ENCODE results near the gene EPB41L5.

The EPB41L5 gene

DNA sequence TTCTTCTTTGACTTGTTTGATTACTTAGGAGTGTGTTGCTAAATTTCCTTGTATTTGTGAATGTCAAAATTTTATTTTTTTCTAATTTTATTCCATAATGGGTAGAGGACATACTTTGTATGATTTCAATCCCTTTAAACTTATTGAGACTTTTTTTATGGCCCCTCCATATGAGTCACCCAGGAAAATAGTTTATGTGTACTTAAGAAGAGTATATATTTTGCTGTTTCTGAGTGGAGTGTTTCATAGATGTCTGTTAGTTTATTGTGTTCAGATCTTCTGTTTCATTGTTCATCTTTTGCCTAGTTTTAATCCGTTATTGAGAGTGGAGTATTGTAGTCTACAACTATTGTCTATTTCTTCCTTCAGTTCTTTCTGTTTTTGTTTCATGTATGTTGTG lies 81.9 kb downstream of the EPB41L5 start:
- Mint-ChIP-seq H3K27me3 (ENCODE audit: low read depth) (no peaks in the 10 kb centered on the region), H3K36me3 (ENCODE audit: low read depth) (peaks cover 70% of the 10 kb centered on the region), H3K4me1 (no peaks in the 10 kb centered on the region), H3K9me3 (no peaks in the 10 kb centered on the region), H3K4me3 (no peak overlapping the region), H3K27ac (no peak overlapping the region)
- TF ChIP-seq, protein P1, sequence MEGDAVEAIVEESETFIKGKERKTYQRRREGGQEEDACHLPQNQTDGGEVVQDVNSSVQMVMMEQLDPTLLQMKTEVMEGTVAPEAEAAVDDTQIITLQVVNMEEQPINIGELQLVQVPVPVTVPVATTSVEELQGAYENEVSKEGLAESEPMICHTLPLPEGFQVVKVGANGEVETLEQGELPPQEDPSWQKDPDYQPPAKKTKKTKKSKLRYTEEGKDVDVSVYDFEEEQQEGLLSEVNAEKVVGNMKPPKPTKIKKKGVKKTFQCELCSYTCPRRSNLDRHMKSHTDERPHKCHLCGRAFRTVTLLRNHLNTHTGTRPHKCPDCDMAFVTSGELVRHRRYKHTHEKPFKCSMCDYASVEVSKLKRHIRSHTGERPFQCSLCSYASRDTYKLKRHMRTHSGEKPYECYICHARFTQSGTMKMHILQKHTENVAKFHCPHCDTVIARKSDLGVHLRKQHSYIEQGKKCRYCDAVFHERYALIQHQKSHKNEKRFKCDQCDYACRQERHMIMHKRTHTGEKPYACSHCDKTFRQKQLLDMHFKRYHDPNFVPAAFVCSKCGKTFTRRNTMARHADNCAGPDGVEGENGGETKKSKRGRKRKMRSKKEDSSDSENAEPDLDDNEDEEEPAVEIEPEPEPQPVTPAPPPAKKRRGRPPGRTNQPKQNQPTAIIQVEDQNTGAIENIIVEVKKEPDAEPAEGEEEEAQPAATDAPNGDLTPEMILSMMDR (IDR thresholded peaks at IDR 0.05; ENCODE audit: unreplicated experiment in 3 of 3): no peak

DNA sequence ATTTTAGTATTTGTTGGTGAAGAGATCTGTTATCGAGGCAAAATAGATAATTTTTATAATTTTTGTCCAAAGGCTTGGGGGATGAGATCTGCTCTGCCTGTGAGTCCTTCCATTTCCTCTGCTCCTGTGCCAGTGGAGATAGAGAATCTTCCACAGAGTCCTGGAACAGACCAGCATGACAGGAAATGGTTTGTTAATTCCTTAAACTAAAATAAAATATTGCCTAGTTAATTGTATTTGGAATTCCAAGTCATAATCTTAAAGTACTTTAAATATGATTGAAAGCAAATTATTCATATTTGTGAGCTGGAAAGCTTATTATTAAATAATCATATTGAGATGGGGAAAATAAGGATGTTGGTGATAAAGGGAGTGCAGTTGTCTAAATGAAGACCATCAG lies 87.8 kb downstream of the EPB41L5 start:
- Mint-ChIP-seq H3K4me3 (no peak overlapping the region), H3K4me1 (no peaks in the 10 kb centered on the region), H3K36me3 (ENCODE audit: low read depth) (peaks cover 57% of the 10 kb centered on the region), H3K9me3 (no peaks in the 10 kb centered on the region), H3K27me3 (ENCODE audit: low read depth) (no peaks in the 10 kb centered on the region), H3K27ac (no peak overlapping the region)
- TF ChIP-seq, protein P1 (IDR thresholded peaks at IDR 0.05; ENCODE audit: unreplicated experiment in 3 of 3): no peak

DNA sequence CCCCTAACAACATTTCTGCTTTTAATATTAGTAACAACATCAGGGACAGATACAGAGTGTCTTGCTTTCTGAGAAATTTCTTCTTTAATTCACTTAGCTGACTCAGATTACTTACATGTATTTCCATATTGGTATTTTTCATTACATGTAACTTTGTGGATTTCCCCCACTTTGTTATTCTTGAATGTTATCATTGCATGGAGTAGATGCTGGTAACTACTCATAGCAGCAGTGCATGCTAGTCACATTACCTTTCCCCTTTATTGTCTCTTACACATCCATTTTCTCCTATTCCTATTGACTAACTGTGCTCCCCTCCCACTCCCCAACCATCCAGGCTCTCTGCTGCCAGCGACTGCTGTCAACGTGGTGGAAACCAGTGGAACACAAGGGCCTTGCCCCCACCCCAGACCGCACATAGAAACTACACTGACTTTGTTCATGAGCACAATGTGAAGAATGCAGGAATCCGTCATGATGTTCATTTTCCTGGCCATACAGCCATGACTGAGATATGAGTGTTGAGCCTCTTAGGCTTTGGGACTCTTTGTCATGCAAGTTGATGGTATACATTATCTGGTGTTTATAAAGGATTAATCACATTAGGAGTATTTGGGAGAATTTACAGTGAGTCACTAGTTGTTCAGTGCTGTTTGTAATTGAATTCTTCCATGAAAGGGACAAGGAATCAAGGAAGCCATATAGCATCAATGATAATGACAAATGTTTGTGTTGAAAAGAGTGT lies 91.0 kb downstream of the EPB41L5 start:
- Mint-ChIP-seq H3K27me3 (ENCODE audit: low read depth) (no peaks in the 10 kb centered on the region), H3K9me3 (no peaks in the 10 kb centered on the region), H3K36me3 (ENCODE audit: low read depth) (peaks cover 53% of the 10 kb centered on the region), H3K27ac (no peak overlapping the region), H3K4me3 (no peak overlapping the region), H3K4me1 (peaks cover 6% of the 10 kb centered on the region)
- TF ChIP-seq, protein P1 (IDR thresholded peaks at IDR 0.05; ENCODE audit: unreplicated experiment in 3 of 3): no peak

DNA sequence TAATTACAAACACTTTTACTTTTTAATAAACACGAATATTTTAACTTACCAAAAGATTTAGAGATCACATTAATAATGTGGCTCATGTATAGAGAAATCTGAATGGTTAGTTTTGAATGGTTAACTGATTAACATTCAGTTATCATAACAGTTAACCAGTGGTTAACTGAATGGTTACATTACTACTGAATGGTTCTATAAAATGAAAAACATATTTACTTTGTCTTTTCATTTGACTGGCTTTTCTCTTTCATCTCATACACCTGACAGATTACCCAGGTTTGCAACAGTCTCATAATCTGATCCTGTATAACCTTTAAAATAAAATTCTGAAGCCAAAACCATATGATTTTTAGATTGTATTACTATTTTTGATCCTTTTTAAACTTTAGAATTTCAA lies 91.9 kb downstream of the EPB41L5 start:
- no peak overlapping the region for H3K27ac Mint-ChIP-seq
- H3K27me3 Mint-ChIP-seq (ENCODE audit: low read depth): no peaks in the 10 kb centered on the region
- peaks cover 57% of the 10 kb centered on the region for H3K36me3 Mint-ChIP-seq (ENCODE audit: low read depth)
- H3K9me3 Mint-ChIP-seq: no peaks in the 10 kb centered on the region
- TF ChIP-seq, protein P1 (IDR thresholded peaks at IDR 0.05; ENCODE audit: unreplicated experiment in 3 of 3): no peak
- peaks cover 15% of the 10 kb centered on the region for H3K4me1 Mint-ChIP-seq
- H3K4me3 Mint-ChIP-seq: no peak overlapping the region

DNA sequence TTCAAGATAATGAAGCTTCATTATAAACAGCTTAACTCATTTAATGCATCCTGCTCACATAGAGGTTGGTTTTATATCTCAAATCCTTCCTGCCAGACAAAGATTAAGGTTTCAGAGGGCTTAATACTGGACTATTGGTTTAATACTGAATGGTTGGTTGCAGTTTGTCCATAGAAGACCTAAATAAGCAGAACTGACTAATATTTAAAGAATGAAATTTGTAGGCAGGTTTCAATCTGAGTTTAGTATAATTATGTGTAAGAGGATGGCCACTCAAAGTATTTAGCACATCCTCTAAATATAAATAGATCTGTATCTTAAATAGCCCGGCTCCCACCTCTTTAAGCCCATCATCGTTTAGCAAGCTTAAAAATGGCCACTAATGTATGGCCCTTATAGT lies 92.5 kb downstream of the EPB41L5 start:
- H3K9me3 Mint-ChIP-seq: no peaks in the 10 kb centered on the region
- H3K4me1 Mint-ChIP-seq: peaks cover 15% of the 10 kb centered on the region
- H3K36me3 Mint-ChIP-seq (ENCODE audit: low read depth): peaks cover 58% of the 10 kb centered on the region
- no peak overlapping the region for H3K4me3 Mint-ChIP-seq
- TF ChIP-seq, protein P1 (IDR thresholded peaks at IDR 0.05; ENCODE audit: unreplicated experiment in 3 of 3): no peak
- H3K27me3 Mint-ChIP-seq (ENCODE audit: low read depth): no peaks in the 10 kb centered on the region
- H3K27ac Mint-ChIP-seq: no peak overlapping the region

DNA sequence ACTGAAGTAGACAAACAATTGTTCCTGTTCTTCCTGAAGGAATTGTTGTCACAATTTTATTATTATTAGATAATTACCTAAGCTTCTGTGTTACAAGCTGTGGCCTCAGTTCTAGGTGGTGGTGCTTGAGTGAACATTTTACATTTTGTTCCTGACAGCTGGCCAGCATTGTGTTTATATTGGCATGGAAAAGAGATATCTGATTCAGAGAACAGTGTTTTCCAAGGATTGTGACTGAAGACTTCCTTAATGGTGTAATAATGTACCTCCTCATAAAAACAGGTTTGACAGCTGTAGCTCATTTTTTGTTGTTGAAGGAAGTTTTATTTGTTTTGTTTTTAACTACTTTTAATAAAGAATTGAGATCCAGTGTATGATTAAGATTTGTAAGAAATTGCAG lies 95.2 kb downstream of the EPB41L5 start:
- TF ChIP-seq, protein P1 (IDR thresholded peaks at IDR 0.05; ENCODE audit: unreplicated experiment in 3 of 3): no peak
- Mint-ChIP-seq H3K27me3 (ENCODE audit: low read depth) (no peaks in the 10 kb centered on the region), H3K27ac (no peak overlapping the region), H3K9me3 (no peaks in the 10 kb centered on the region), H3K36me3 (ENCODE audit: low read depth) (peaks cover 57% of the 10 kb centered on the region), H3K4me3 (no peak overlapping the region), H3K4me1 (peaks cover 15% of the 10 kb centered on the region)
